Smooth muscle cell (in vitro differentiated cells): ENCODE measurements around the gene TSPOAP1. TPM values are rescaled to one million over a fixed set of nuclear protein-coding genes. Genes with fewer than 3 reads are reported as not detected.

Source experiments
- DNase-seq: peaks from one replicate; lab custom pipeline; 2025; ENCODE audit not compliant: unreplicated experiment; lab: John Stamatoyannopoulos, UW
- H2AFZ ChIP-seq: fragments of 200-600 bp; sonication (generic); 2 replicates; pipeline ENCODE4 v1.6.0; 2016; ENCODE audit warnings: antibody characterized with exemption, low read depth, mild to moderate bottlenecking
- H3F3A ChIP-seq: fragments of 200-600 bp; sonication (generic); 2 replicates; pipeline ENCODE4 v1.6.0; 2017; ENCODE audit warnings: antibody characterized with exemption, low read depth
- H3K27ac ChIP-seq: fragments of 200-600 bp; sonication (generic); 2 replicates; pipeline ENCODE4 v1.5.1; 2016; ENCODE audit warnings: low read depth, mild to moderate bottlenecking
- H3K27me3 ChIP-seq: fragments of 200-600 bp; sonication (generic); 2 replicates; pipeline ENCODE4 v1.6.1; 2016; ENCODE audit warnings: low read depth, mild to moderate bottlenecking
- H3K36me3 ChIP-seq: fragments of 200-600 bp; sonication (generic); 2 replicates; pipeline ENCODE4 v1.5.1; 2016; ENCODE audit warnings: low read depth
- H3K4me1 ChIP-seq: fragments of 200-600 bp; sonication (generic); 2 replicates; pipeline ENCODE4 v1.5.1; 2016; ENCODE audit warnings: low read depth
- H3K4me2 ChIP-seq: fragments of 200-600 bp; sonication (generic); 2 replicates; pipeline ENCODE4 v1.6.0; 2016; ENCODE audit warnings: mild to moderate bottlenecking
- H3K4me3 ChIP-seq: fragments of 200-600 bp; sonication (generic); 2 replicates; pipeline ENCODE4 v1.5.1; 2016; ENCODE audit warnings: mild to moderate bottlenecking
- H3K79me2 ChIP-seq: fragments of 200-600 bp; sonication (generic); 2 replicates; pipeline ENCODE4 v1.6.0; 2016; ENCODE audit warnings: low read depth, mild to moderate bottlenecking
- H3K9ac ChIP-seq: fragments of 200-600 bp; sonication (generic); 2 replicates; pipeline ENCODE4 v1.6.0; 2016; ENCODE audit warnings: low read depth
- H3K9me3 ChIP-seq: fragments of 200-600 bp; sonication (generic); replicated peaks from 2 replicates; pipeline ENCODE4 v1.5.1; 2016; ENCODE audit warnings: low read depth
- H4K20me1 ChIP-seq: fragments of 200-600 bp; sonication (generic); 2 replicates; pipeline ENCODE4 v1.6.0; 2016; ENCODE audit warnings: low read depth
- WGBS: methylation state at CpG from one replicate; pipeline ENCODE4 v1.1.7; 2016; ENCODE audit warnings: low lambda C conversion rate; 5-methylcytosine and 5-hydroxymethylcytosine counted together
- polyA plus RNA-seq: library from polyadenylated mRNA; unstranded; fragments of >200 nt; fragmentation: Nextera tagmentation; extraction: Ambion mirVana; gene quantifications from 2 replicates; pipeline ENCODE4 v1.2.1, GENCODE V29; 2016
- total RNA-seq: library from RNA; depleted of rRNA; stranded (reverse); fragments of >200 nt; gene quantifications from 2 replicates; pipeline ENCODE4 v1.2.3, GENCODE V29; 2014
- TF ChIP-seq, protein P1 (sequence below): fragments of 200-600 bp; sonication (generic); IDR thresholded peaks from 2 replicates; pipeline ENCODE4 v1.5.1; 2017; ENCODE audit warnings: borderline replicate concordance, mild to moderate bottlenecking, antibody characterized with exemption; ENCODE audit not compliant: insufficient read depth, poor library complexity, severe bottlenecking

Gene TSPOAP1
- total and polyA plus RNA-seq, 2 experiments from 2014 or later = 7.0 to 11.7 TPM

DNA sequence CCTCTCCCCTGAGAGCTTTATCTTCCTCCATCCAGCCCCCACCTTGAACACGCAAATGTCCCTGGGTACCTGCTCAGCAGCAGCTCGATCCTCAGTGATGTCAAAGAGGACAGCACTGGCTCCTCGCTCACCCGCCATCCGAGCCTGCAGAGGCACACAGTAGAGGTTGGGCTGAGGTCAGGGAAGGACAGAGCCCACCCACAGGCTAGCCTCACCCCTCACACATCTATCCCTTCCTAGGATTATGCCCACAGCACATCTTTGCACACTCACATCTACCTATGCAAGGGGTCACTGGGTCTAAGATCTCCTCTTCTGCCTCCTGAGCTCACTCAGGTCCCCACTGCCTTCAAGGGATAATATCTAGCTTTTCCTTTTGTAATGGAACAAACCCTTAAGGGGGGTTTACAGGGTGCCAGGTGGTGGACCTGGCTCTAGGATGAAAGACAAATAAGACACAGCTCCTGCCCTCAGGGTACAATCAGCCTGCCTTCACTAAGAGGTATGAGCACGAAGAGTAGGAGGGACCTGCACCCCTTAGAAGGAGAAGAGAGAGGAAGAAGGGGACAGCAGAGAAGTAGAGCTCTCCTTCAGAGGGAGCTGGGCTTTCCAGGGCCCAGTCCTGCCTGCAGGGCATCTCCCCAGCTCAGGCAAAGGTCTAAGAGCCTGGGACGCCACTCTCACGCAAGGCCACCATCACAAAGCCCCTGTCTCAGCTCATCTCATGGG is 35.0 kb upstream of the TSPOAP1 start:
- DNase-seq = no peak
- no peak overlapping the region for H3K4me3 ChIP-seq
- no peaks in the 10 kb centered on the region for H3K36me3 ChIP-seq
- H3F3A ChIP-seq = peaks cover 5% of the 10 kb centered on the region
- H3K79me2 ChIP-seq = no peaks in the 10 kb centered on the region
- H3K27me3 ChIP-seq = no peaks in the 10 kb centered on the region
- no peaks in the 10 kb centered on the region for H3K9me3 ChIP-seq
- H3K4me2 ChIP-seq = no peak overlapping the region
- no peak overlapping the region for H2AFZ ChIP-seq
- TF ChIP-seq, protein P1, sequence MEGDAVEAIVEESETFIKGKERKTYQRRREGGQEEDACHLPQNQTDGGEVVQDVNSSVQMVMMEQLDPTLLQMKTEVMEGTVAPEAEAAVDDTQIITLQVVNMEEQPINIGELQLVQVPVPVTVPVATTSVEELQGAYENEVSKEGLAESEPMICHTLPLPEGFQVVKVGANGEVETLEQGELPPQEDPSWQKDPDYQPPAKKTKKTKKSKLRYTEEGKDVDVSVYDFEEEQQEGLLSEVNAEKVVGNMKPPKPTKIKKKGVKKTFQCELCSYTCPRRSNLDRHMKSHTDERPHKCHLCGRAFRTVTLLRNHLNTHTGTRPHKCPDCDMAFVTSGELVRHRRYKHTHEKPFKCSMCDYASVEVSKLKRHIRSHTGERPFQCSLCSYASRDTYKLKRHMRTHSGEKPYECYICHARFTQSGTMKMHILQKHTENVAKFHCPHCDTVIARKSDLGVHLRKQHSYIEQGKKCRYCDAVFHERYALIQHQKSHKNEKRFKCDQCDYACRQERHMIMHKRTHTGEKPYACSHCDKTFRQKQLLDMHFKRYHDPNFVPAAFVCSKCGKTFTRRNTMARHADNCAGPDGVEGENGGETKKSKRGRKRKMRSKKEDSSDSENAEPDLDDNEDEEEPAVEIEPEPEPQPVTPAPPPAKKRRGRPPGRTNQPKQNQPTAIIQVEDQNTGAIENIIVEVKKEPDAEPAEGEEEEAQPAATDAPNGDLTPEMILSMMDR = no peak
- H3K9ac ChIP-seq = no peak overlapping the region
- H3K27ac ChIP-seq = no peak overlapping the region
- H3K4me1 ChIP-seq = peaks cover 9% of the 10 kb centered on the region
- WGBS = 89% methylated on average over 8 of the region's 8 CpGs
- no peaks in the 10 kb centered on the region for H4K20me1 ChIP-seq

DNA sequence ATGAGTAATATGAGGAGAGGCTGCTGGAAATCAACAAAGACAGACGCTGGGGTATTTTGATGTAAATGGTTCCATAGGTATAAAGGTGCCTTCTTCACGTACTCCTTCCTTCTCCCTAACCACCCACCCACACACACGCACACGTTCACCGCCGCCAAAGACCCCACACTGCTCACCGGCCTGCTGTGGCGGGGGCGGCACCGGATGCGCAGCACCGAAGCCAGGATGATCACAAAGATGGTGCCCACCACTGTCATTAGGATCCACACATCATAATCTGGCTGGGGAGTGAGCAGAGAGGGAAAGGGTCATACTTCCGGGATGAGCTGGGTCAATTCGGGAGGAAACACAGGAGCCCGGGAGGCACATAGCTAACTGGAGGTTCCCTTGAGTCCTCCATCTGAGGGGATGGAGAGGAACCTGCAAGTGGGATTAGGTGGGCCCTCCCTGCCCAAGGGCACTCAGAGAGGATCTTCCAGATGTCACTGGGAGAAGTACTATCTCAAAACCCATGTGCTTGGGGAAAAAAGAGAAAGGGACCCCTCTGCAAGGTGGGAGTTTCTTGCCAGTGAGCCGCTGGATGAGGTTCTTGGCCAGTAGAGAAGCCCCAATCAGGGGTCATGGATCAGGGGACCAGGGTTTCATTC is 33.9 kb upstream of the TSPOAP1 start:
- Histone ChIP-seq H2AFZ (no peak overlapping the region), H3K4me3 (no peak overlapping the region), H3K9ac (no peak overlapping the region), H3K4me1 (peaks cover 9% of the 10 kb centered on the region), H4K20me1 (no peaks in the 10 kb centered on the region), H3K79me2 (no peaks in the 10 kb centered on the region), H3K9me3 (no peaks in the 10 kb centered on the region), H3K27me3 (no peaks in the 10 kb centered on the region), H3F3A (peaks cover 5% of the 10 kb centered on the region), H3K36me3 (no peaks in the 10 kb centered on the region), H3K27ac (no peak overlapping the region), H3K4me2 (no peak overlapping the region)
- DNase-seq = no peak
- TF ChIP-seq, protein P1 = no peak
- whole genome bisulfite sequencing = 97% methylated on average over 16 of the region's 16 CpGs

DNA sequence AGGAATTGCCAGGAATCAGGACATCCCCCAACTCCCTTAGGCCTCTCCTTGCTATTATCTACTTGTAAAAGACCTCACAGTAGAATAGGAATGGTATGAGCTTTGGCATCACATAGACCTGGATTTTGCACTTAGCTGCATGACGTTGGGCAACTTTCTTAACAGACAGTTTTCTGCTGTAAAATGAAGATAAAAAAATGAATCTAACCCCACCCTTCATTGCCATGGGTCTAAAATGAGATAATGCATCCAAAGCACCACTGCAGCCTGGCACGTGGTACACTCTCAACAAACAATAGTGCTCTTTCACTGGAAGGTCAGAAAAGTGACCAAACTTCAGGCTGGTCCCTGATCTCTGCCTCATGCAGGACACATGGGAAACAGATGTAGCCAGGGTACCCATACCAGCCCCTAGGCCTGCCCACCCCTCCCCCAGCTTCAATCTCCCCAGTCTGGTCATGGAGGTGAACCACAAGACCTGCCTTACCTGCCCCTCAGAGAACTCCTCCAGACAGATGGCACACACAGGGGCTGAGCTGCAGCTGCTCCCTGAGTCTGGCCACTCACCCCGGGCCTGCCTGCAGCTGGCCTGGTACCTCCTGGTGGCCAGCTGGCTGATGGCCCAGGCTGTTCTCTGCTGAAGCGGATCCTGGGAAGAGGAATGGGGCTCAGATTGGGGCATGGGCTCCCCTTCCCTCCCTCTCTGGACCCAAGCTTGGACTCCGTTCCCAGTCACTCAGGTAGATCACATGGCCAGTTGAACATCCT is 31.9 kb upstream of the TSPOAP1 start:
- H3F3A ChIP-seq = no peaks in the 10 kb centered on the region
- WGBS = 81% methylated on average over 5 of the region's 5 CpGs
- no peak overlapping the region for H3K4me2 ChIP-seq
- H3K36me3 ChIP-seq = no peaks in the 10 kb centered on the region
- no peaks in the 10 kb centered on the region for H3K27me3 ChIP-seq
- no peak overlapping the region for H3K9ac ChIP-seq
- no peak overlapping the region for H3K27ac ChIP-seq
- no peaks in the 10 kb centered on the region for H3K79me2 ChIP-seq
- H3K9me3 ChIP-seq = no peaks in the 10 kb centered on the region
- TF ChIP-seq, protein P1 = no peak
- no peak overlapping the region for H2AFZ ChIP-seq
- H4K20me1 ChIP-seq = no peaks in the 10 kb centered on the region
- DNase-seq = no peak
- peaks cover 9% of the 10 kb centered on the region for H3K4me1 ChIP-seq
- no peak overlapping the region for H3K4me3 ChIP-seq
